ENCODE data around the gene RNF207. TPM values are rescaled to one million over a fixed set of nuclear protein-coding genes. Genes with fewer than 3 reads are reported as not detected.

Gene RNF207
- total and polyA plus RNA-seq, 2 of the 8 experiments (the other 6 are each of a cell fraction or from before 2014, with no cell fraction given) = 3.9 to 5.4 TPM

DNA sequence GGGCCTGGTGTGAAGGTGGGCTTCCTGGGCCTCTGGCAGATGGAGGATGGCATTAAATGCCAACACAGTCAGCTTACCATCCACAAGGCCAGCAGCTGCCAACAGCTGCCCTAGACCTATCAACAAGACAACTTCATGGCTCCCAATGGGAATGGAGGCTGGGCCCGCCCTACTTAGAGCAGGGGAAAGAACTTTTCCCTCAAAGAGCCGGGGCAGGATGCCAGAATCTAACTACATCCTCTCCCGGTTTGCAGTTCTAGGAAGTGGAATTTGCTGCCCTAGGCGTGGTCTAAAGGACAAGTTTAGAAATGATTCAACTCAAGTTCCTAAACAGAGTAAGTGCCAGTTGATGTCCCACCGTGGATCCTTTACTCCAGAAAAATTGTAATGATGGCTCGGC, 16.7 kb downstream of the RNF207 start:
- DNase-seq (ENCODE audit: low read depth in 1 of 2, low spot score in 2 of 2) = no peak
- peaks cover 6 to 19% of the 10 kb centered on the region in 2 experiments for H4K20me1 ChIP-seq (replicated peaks in 1 of 2; ENCODE audit: control insufficient read depth in 1 of 2, insufficient read depth in 2 of 2, low read length in 2 of 2)
- H2AFZ ChIP-seq (ENCODE audit: low read length) = no peak overlapping the region
- H3K9ac ChIP-seq (replicated peaks in 1 of 4; ENCODE audit: extremely low read depth in 1 of 4, low read depth in 3 of 4, low read length in 3 of 4) = no peak overlapping the region
- no peak overlapping the region for H2BK120ac ChIP-seq (replicated peaks; ENCODE audit: low read depth, low read length)
- H3K4me1 ChIP-seq (replicated peaks in 1 of 4; ENCODE audit: control insufficient read depth in 3 of 4, insufficient read depth in 4 of 4, low read length in 3 of 4) = no peaks in the 10 kb centered on the region; a peak in 1 of 7 replicates
- no peak overlapping the region for H3K56ac ChIP-seq (replicated peaks; ENCODE audit: insufficient read length, low read depth, low read length)
- 0 out of 4 replicates have a peak, but pooled peaks cover 0 to 2% of the 10 kb centered on the region in 2 experiments for H3K79me2 ChIP-seq (ENCODE audit: control insufficient read depth in 1 of 2, insufficient read depth in 2 of 2, low read length in 2 of 2)
- H3K79me1 ChIP-seq (ENCODE audit: low read depth, low read length) = peaks cover 5% of the 10 kb centered on the region
- no peak for FAIRE-seq
- CTCF ChIA-PET (ENCODE audit: partially characterized antibody) = interaction anchor here (1.4 to 10.4 kb wide), 4 partner anchors 13 to 24 kb away, joined by 4 to 74 read pairs (median 8); partner anchors contain the start of gene RNF207
- H4K91ac ChIP-seq (replicated peaks; ENCODE audit: insufficient read length, low read length) = no peak overlapping the region
- WGBS, 2 experiments (ENCODE audit: extremely low coverage in 1 of 2, insufficient coverage in 1 of 2, insufficient read length in 1 of 2, insufficient replicate concordance in 2 of 2, low coverage in 1 of 2, low lambda C conversion rate in 2 of 2, missing lambda C conversion rate in 1 of 2) = 92% methylated on average over 6 of the region's 6 CpGs; no CpG with 5 or more reads in 1 of the 2 experiments
- H3K4me2 ChIP-seq (ENCODE audit: insufficient read depth in 1 of 2, low read depth in 2 of 2, low read length in 2 of 2) = no peak overlapping the region
- no peak overlapping the region for H2AK5ac ChIP-seq (ENCODE audit: low read depth, low read length)
- no peak overlapping the region for H3K14ac ChIP-seq (ENCODE audit: insufficient read length)
- H2BK20ac ChIP-seq (ENCODE audit: low read length) = no peak overlapping the region
- no peak overlapping the region for H2BK12ac ChIP-seq (ENCODE audit: low read depth, low read length)
- peaks cover 9 to 50% (median 26%) of the 10 kb centered on the region in 4 experiments; a peak in 7 of 8 replicates for H3K36me3 ChIP-seq (ENCODE audit: control insufficient read depth in 2 of 4, insufficient read depth in 4 of 4, low read length in 3 of 4)
- no peaks in the 10 kb centered on the region for H3K23me2 ChIP-seq (ENCODE audit: low read depth, low read length)
- no peak overlapping the region for H3K18ac ChIP-seq (ENCODE audit: extremely low read depth, low read length)
- H3K4ac ChIP-seq (replicated peaks; ENCODE audit: insufficient read length, low read depth, low read length) = no peak overlapping the region
- H3K27ac ChIP-seq (ENCODE audit: low read depth, low read length) = no peak overlapping the region
- H4K8ac ChIP-seq (ENCODE audit: extremely low read depth, insufficient read depth, low read length) = no peak overlapping the region
- no peak overlapping the region for H2BK5ac ChIP-seq (ENCODE audit: low read depth, low read length)
- H3K27me3 ChIP-seq (replicated peaks in 1 of 4; ENCODE audit: control insufficient read depth in 3 of 4, extremely low read depth in 1 of 4, insufficient read depth in 3 of 4, low read length in 3 of 4) = no peaks in the 10 kb centered on the region
- H4K5ac ChIP-seq (ENCODE audit: insufficient read length, low read depth, low read length) = no peak overlapping the region
- POLR2A ChIA-PET (ENCODE audit: partially characterized antibody) = interaction anchor here (1.6 to 5.1 kb wide), 5 partner anchors 8 to 20 kb away, joined by 5 to 28 read pairs (median 8); no protein-coding TSS in a partner anchor
- no peak overlapping the region for H3K23ac ChIP-seq (ENCODE audit: insufficient read length)
- H3K4me3 ChIP-seq (ENCODE audit: extremely low read depth in 1 of 4, insufficient read depth in 2 of 4, low read depth in 3 of 4, low read length in 4 of 4) = no peak overlapping the region
- H3K9me3 ChIP-seq (ENCODE audit: insufficient read depth in 2 of 2, low read depth in 1 of 2, low read length in 1 of 2) = no peaks in the 10 kb centered on the region
- H2BK15ac ChIP-seq (ENCODE audit: low read length) = no peak overlapping the region
- TF ChIP-seq, protein P1, sequence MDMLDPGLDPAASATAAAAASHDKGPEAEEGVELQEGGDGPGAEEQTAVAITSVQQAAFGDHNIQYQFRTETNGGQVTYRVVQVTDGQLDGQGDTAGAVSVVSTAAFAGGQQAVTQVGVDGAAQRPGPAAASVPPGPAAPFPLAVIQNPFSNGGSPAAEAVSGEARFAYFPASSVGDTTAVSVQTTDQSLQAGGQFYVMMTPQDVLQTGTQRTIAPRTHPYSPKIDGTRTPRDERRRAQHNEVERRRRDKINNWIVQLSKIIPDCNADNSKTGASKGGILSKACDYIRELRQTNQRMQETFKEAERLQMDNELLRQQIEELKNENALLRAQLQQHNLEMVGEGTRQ (IDR thresholded peaks at IDR 0.05; ENCODE audit: low read length) = no peak
- no peak for TF ChIP-seq SIRT6 (IDR thresholded peaks at IDR 0.05; ENCODE audit: low read length)
- TF ChIP-seq EGR1 (IDR thresholded peaks at IDR 0.05; ENCODE audit: borderline replicate concordance, low read depth, low read length) = no peak
- no peak for TF ChIP-seq CHD2 (IDR thresholded peaks at IDR 0.05; ENCODE audit: low read length)
- no peak for TF ChIP-seq TCF12 (IDR thresholded peaks at IDR 0.05; ENCODE audit: low read depth, low read length)
- no peak for TF ChIP-seq JUND (IDR thresholded peaks at IDR 0.05; ENCODE audit: low read length)
- no peak for TF ChIP-seq KDM1A (IDR thresholded peaks at IDR 0.05; ENCODE audit: borderline replicate concordance, low read length)
- TF ChIP-seq RBBP5 (IDR thresholded peaks at IDR 0.05; ENCODE audit: borderline replicate concordance, low read depth, low read length) = no peak
